OCI-LY3 (cell line): Measurements from ENCODE around the gene TENT5C.

Experiments used
- EZH2phosphoT487 ChIP-seq: fragments of 200-600 bp; shearing (Covaris generic); IDR thresholded peaks from 2 replicates; pipeline ENCODE4 v1.6.1; 2018; ENCODE audit warnings: antibody characterized with exemption, mixed run types, low read depth
- TF ChIP-seq, protein P1 (sequence below): fragments of 200-600, 300-600 bp; sonication (generic); IDR thresholded peaks from 2 replicates; pipeline ENCODE4 v1.5.1; 2014; ENCODE audit warnings: antibody characterized with exemption, low read length, low read depth

DNA sequence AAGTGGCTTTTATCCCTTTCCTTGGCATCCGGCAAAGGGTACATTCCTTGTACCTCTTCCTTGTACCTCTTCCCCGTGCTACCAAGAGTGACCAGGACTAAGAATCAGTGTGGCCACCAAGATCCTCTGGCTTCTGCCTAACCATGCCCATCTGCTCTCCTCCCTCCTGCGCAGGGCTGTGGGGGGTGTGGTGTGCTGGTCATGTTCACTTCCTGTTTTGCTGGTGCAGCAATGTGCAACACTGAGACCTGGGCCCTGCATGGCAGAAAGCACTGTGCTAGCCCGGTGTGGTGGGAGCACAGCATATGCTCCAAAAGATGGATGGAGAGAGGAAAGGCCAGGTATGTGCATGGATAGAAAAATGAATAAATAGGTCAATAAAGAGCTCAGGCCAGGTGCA lies 33.3 kb upstream of the TENT5C start:
- TF ChIP-seq, protein P1, sequence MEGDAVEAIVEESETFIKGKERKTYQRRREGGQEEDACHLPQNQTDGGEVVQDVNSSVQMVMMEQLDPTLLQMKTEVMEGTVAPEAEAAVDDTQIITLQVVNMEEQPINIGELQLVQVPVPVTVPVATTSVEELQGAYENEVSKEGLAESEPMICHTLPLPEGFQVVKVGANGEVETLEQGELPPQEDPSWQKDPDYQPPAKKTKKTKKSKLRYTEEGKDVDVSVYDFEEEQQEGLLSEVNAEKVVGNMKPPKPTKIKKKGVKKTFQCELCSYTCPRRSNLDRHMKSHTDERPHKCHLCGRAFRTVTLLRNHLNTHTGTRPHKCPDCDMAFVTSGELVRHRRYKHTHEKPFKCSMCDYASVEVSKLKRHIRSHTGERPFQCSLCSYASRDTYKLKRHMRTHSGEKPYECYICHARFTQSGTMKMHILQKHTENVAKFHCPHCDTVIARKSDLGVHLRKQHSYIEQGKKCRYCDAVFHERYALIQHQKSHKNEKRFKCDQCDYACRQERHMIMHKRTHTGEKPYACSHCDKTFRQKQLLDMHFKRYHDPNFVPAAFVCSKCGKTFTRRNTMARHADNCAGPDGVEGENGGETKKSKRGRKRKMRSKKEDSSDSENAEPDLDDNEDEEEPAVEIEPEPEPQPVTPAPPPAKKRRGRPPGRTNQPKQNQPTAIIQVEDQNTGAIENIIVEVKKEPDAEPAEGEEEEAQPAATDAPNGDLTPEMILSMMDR = no peak
- no peak for TF ChIP-seq EZH2phosphoT487
